M059J (cell line): ENCODE data around the gene RAB40B. TPM values are rescaled to one million over a fixed set of nuclear protein-coding genes. Genes with fewer than 3 reads are reported as not detected.

Experiments
- DNase-seq: peaks from one replicate; pipeline ENCODE4 v3.0.0-alpha.2; 2012; ENCODE audit warnings: low read depth
- total RNA-seq: library from RNA; depleted of rRNA; stranded (reverse); fragments of >200 nt; shearing (Covaris generic); gene quantifications from 2 replicates; pipeline ENCODE4 v1.2.3, GENCODE V29; 2014

Gene RAB40B
- total RNA-seq, 1 experiment from 2014 or later: 8.9 TPM

DNA sequence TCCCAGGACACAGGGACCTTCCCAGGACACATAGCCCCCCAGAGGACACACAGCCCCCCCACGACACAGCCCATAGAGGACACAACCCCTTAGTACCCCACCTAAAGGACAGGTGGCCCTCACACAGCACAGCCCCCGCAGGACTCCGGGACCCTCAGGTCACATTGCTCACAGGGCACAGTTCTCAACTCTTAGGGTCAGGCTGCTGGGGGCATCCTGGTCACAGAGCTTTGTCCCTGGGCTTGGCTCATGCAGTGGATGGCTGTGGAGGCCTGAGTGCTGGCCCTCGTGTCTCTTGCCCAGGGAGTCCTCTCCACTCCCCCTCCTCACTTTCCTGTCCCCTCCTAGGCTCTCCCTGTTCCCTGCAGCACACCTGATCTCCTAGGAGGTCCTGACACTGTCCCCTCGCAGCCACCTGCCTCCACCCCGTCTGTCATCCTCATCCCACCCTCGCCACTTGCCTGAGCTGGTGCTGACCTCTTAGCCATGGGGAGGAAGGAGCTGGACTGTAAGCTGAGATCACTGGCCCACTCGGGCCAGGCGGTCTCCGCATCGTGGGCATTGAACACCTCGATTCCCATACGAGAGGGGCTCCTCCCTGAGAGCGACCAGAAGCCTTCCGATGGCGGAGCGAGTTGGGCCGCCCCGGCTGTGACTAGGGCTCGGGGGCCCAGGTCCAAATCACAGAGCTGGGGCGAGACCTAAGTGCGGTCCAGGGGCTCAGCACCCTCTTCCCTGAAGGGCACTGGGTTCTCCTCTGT, 48.8 kb downstream of the RAB40B start:
- DNase-seq: no peak

- peak; percentile 15 for DNase-seq
Measured at GRCh38 chr17:82648742-82649331, 49.7 kb downstream of the RAB40B start.

DNA sequence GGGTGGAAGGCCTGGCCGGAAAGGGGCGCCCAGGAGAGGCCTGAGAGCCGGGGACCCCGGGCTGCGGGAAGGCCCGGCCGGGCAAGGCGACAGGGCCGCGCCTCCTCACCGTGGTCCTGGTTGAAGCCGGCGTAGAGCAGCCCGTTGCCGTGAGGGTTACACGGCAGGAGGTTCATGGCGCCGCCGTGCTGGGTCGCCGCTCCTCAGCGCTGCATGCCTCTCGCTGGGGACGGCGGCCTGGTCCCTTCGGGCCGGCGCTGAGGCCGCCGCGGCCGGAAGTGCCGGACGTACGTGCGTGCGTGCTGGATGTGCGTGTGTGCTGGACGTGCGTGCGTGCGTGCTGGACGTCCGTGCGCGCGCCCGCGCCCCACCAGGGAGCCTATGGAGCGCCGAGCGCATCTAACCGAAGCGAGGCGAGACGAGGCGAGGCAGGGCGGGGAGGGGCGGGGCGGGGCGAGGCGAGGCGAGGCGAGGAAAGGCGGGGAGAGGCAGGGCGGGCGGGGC, 50.3 kb downstream of the RAB40B start, which contains the start of gene WDR45B:
WDR45B (minus strand) TSS at position 280 of the 504 bp plus-strand sequence; CDS start at position 176, 104 bp downstream.
- peak; percentile 94 for DNase-seq

DNA sequence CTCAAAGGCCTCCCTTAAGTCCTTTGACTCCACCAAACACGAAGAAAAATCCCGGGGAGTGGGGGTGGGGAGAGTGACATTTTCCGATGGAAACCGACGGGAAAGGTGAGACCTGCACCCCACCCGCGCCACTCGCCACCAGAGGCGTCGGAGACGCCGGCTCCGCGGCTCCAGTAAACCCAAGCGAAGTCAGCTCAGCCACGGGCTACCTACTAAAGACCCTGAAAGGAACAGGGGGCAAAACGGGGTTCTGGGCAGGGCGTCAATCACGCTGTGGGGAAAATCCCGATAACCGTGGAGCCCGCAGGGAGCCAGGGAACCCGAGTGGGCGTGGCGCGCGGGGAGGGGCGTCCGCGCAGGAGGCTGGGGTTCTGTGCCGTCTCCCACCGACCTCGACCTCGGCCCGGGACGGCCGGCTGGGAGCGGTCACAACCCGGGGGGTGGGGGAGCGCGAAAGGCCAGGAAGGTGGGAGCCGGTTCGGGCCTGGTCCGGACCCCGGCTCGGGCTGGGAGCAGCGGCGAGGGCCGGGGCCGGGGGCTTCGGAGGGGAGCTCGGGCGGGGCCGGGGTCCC, 50.8 kb downstream of the RAB40B start:
- DNase-seq: peak; percentile 35

DNA sequence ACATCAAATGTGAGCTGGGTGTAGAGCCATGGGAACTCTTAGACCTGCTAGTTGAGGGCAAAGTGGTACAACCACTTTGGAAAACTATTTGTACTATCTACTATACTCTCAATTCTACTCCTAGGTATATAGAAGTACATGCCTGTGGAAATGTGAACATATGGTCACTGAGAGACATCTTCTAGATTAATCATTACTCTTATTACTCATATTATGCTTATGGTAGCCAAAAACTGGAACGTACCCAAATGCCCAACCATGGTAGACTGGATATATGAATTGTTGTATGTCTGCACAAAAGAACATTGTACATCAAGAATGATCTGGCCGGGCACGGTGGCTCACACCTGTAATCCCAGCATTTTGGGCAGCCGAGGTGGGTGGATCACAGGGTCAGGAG, 53.0 kb downstream of the RAB40B start:
- DNase-seq: no peak

DNA sequence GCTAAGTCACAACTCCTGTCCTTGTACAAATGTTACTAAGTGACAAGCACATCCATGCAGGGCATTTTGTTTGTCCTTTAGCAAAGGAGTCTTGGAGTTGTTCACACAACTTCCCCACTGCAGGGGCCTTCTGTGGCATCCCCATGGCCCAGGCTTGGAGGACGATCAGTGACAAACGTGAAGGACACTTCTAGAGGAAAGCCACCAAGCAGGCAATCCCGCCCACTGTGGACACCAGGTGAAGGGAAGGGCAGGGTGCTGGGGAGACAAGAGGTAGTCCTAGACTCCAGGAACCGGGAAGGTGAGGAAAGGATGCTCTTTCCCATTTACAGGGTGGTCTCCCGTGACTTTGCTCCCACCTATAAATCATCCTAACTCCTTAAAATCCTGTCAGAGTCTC, 54.4 kb downstream of the RAB40B start:
- no peak for DNase-seq

GRCh38 chr17:82642022-82642421, 56.5 kb downstream of the RAB40B start:
- no peak for DNase-seq

- DNase-seq: no peak
Measured at GRCh38 chr17:82640036-82640435, 58.5 kb downstream of the RAB40B start.

- no peak for DNase-seq
Measured at GRCh38 chr17:82639628-82640027, 58.9 kb downstream of the RAB40B start.

GRCh38 chr17:82638183-82638773, 60.2 kb downstream of the RAB40B start:
- no peak for DNase-seq

GRCh38 chr17:82636626-82637598, 61.6 kb downstream of the RAB40B start:
- no peak for DNase-seq

DNA sequence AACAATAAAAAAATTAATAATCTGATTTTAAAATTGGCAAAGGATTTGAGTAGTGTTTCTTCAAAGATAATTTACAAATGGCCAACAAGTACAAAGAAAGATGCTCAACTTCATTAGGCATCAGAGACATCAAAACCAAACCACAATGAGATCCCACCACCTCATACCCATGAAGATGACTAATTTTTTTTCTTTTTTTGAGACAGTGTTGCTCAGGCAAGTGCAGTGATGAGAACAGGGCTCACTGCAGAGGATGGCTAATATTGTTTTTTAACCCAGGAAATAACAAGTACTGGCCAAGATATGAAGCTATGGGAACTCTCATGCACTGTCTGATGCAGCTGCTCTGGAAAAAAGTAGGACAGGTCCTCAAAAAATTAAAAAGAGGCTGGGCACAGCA, 65.2 kb downstream of the RAB40B start:
- DNase-seq: no peak

DNA sequence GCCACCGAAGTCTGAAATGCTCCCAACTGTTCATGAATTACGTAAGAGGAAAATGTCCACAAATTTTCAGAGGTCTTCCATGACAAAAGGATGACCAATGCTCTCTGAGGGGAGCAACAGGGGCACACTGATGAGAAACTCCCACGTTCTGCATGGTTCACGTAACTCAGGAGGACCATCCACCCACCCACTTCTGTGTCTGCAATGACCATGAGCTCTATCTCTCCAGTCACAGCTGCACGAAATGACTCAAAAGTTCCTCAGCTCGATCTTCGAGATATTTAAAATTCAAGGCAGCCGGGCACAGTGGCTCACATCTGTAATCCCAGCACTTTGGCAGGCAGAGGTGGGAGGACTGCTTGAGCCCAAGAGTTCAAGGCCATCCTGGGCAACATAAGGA, 66.0 kb downstream of the RAB40B start:
- DNase-seq: no peak

DNA sequence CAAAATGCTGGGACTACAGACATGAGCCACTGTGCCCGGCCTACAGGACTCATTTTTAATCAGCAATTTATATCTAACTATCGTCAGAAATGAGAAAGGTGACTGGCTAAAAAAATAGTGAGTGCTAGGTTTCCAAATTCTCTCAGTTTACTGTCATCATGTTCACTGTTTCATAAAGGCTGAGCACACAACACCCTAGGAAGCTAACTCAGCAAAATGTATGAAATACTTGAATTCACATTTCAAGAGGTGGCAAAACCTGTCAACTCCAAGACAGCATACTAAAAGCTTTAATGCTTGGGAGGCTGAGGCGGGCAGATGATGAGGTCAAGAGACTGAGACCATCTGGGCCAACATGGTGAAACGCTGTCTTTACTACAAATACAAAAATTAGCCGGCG, 67.0 kb downstream of the RAB40B start:
- no peak for DNase-seq

DNA sequence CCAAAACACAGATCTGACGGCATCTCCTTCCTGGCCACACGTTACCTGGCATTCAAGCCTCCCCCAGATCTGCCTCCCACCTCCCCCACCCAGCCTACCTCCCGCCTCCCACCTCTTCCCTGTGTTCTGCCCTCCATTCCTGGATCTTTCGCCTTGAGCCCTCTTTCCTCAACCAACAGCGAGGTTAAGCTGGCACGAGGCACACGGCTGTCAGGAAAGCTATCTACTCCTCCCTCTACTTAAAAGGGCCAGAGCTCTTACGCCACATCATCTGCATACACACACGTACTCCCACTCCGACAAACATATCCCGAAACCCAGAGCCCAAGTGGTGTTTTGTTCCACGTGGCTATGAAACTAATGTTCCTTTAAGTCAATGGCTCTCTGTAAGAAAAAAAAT, 68.3 kb downstream of the RAB40B start:
- DNase-seq: no peak

DNA sequence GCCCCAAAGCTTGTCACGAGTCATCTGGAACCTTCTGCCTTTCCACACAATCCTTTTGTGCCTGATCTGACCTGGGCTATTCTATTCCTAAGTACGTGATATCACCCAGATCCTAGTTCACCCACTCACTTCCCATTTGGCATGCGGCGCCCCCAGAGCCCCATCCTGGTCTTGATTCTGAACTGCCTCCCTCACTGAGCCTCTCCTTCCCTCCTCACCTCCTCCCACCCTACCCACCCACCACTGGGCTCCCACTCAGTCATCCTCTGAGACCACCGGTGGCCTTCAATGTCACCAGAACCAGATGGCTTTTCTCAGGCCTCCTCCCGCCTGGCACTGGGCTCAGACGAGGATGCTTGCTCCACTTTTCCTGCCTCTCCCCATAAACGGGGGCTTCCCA, 68.8 kb downstream of the RAB40B start:
- no peak for DNase-seq

GRCh38 chr17:82627405-82627804, 71.1 kb downstream of the RAB40B start:
- no peak for DNase-seq

DNA sequence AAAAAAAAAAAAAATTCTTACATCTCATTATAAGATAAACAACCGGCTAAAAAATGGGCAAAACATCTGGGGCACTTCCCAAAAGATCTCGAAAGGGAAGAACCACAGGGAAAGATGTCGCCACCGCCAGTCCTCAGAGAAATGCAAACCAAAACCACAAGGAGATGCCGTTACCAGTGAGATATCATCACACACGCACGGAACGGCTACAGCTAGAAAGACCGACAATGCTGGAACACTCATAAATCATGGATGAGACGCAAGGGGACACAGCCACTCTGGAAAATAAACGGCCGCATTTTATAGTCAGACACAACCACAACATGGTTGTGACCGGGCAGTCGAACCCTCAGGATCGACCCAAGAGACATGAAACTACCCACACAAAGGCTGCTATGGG, 74.8 kb downstream of the RAB40B start:
- no peak for DNase-seq

DNA sequence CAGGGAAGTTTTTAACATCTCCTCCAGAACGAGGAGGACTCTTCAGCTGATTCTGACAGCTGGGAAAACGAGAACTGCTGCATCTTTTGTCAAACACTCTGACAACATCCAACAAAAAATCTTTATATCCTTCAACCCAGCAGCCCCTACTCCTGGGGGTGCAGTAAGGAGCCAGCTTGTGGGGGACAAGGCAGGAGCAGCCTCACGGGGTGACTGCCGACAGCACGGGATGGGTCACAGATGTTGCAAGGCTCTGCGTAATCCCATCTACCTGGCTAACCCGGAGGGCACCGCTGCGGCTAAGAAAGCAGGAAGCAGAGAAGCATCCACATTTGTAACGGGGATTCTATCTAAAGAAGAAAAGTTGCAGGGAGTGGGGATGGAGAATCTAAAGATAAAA, 78.9 kb downstream of the RAB40B start:
- DNase-seq: no peak

DNA sequence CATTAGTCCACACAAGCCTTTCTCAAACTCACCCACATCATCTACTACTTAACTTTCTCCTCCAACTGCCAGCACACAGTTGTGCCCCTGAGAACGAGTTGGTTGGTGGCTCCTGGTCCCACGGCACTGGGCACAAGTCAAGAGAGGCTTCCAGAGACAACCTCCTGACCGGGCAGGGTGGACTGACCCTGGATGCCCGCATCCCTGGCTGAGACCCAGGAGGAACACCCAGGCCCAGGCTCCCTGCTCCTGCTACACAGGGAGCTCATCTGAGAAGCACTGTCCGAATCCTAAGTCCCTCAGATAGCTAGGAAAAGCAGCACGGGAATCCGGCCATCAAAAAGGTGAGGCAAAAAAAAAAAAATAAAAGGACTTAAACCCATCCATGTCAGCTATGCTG, 79.3 kb downstream of the RAB40B start:
- no peak for DNase-seq

DNA sequence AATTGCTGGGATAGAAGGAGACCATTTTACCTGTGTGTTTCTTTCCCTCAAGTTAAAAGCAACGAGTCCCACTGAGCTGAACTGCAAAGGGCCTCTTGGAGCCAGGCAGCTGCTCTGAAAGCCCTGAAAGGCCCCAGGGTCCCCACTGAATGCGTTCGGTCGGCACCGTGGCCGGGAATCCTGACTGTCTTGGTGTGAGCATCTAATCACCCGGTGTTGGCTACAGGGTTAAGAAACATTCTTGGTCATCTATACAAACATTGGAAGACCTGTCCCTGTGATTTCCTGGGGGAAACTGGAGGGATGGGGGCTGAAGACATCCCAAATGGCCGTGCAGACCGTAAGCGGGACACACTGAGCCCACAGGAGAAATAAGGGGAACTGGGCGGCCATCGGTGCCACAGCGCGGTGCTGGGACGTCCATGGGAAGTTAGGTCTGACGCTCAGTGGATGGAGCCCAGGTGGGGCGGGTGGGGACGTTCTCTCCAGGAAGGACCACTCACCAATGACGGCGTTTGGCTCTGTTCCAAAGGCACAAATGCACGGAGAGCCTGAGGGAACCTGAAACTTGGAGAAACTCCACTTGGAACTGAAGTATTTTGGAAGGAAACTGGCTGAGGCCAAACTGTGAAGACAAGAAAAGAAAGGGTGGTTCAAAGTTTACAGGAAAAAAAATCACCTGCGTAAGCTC, 82.3 kb downstream of the RAB40B start:
- no peak for DNase-seq
